K562 (cell line): ENCODE results near the gene PLD3. TPM values are rescaled to one million over a fixed set of nuclear protein-coding genes. Genes with fewer than 3 reads are reported as not detected.
A peak's percentile ranks its signal among the peaks of the same experiment; 100 is the strongest.

Experiments used
- ATAC-seq: fragments of 200-7000 bp; cut with Tn5 transposase; 3 replicates; pipeline ENCODE4 v1.9.1; 2020; ENCODE audit warnings: moderate library complexity
- Bru-seq: library from RNA; stranded (reverse); fragments of 400-500 nt; gene quantifications from one replicate; lab custom pipeline; 2021; lab: Mats Ljungman, UMichigan
- BruChase-seq, 2 experiments: library from RNA; stranded (reverse); fragments of 400-500 nt; gene quantifications; one replicate each; lab custom pipeline; 2021; lab: Mats Ljungman, UMichigan
- BruUV-seq: library from RNA; stranded (reverse); fragments of 400-500 nt; replicated peaks from 2 replicates; lab custom pipeline; 2021; lab: Mats Ljungman, UMichigan
- CTCF ChIA-PET: fragments of 300-600 bp; formaldehyde crosslinking; extraction: SDS; loops from one replicate; lab custom pipeline; 2021; ENCODE audit warnings: low intra/inter-chr PET ratio; lab: Yijun Ruan, JAX
- POLR2A ChIA-PET: fragments of 300-600, 350-650 bp; sonication (Branson Sonifier 250); formaldehyde crosslinking; extraction: SDS; loops from one replicate; lab custom pipeline; 2021; ENCODE audit warnings: antibody characterized with exemption, inconsistent platforms; lab: Yijun Ruan, JAX
- DNase-seq, 4 experiments: peaks; one replicate each; pipeline versions ENCODE4 v3.0.0 to v3.0.0-alpha.2; 2011 to 2018; ENCODE audit warnings: low spot score in 3 of 4, mixed read lengths in 3 of 4; ENCODE audit errors: extremely low read depth in 1 of 4
- FAIRE-seq: peaks from 2 replicates; lab custom pipeline; 2011; peaks lifted over from hg19 to GRCh38; lab: Jason Lieb, UNC
- H2AFZ ChIP-seq: 2 replicates; pipeline ENCODE4 v1.6.0; 2011; ENCODE audit warnings: low read depth, low read length, control low read depth, inconsistent platforms
- H3K27ac ChIP-seq: fragments of 200-600 bp; 3 replicates; pipeline ENCODE4 v1.8.0; 2011; ENCODE audit warnings: low read depth, mild to moderate bottlenecking, control low read depth, inconsistent platforms, low read length, moderate library complexity, mixed read lengths; ENCODE audit errors: extremely low read depth
- H3K27me3 ChIP-seq, 2 experiments: fragments of 300-600 bp in 1 of 2; 2 replicates in 1 of 2; 3 replicates in 1 of 2; pipeline versions ENCODE4 v1.6.0 to v1.8.0; 2011; ENCODE audit warnings: inconsistent platforms in 2 of 2, low read length in 2 of 2, mild to moderate bottlenecking in 1 of 2, mixed read lengths in 1 of 2, moderate library complexity in 1 of 2; ENCODE audit not compliant: control insufficient read depth in 2 of 2, insufficient read depth in 2 of 2
- H3K36me3 ChIP-seq: fragments of 300-600 bp; 3 replicates; pipeline ENCODE4 v1.8.0; 2011; ENCODE audit warnings: mild to moderate bottlenecking, low read length, inconsistent platforms; ENCODE audit not compliant: control insufficient read depth, insufficient read depth
- H3K4me1 ChIP-seq, 2 experiments: fragments of 200-600 bp in 1 of 2; replicated peaks in 1 of 2; 2 replicates in 1 of 2; 3 replicates in 1 of 2; pipeline versions ENCODE4 v1.5.1 to v1.8.0; 2011; ENCODE audit warnings: inconsistent platforms in 2 of 2, low read length in 2 of 2, mild to moderate bottlenecking in 1 of 2, mixed read lengths in 1 of 2, moderate library complexity in 1 of 2; ENCODE audit not compliant: control insufficient read depth in 2 of 2, insufficient read depth in 2 of 2
- H3K4me2 ChIP-seq: 2 replicates; pipeline ENCODE4 v1.6.1; 2011; ENCODE audit warnings: low read length, control low read depth, inconsistent platforms, mixed read lengths; ENCODE audit not compliant: insufficient read depth
- H3K4me3 ChIP-seq: fragments of 200-600 bp; sonication (generic), shearing (Covaris generic); 2 replicates; pipeline ENCODE4 v1.5.1; 2016; ENCODE audit warnings: control low read depth, inconsistent platforms
- H3K79me2 ChIP-seq: fragments of 200-600 bp; 3 replicates; pipeline ENCODE4 v1.8.0; 2011; ENCODE audit warnings: low read length, inconsistent platforms; ENCODE audit not compliant: control insufficient read depth, insufficient read depth
- H3K9ac ChIP-seq, 2 experiments: 2 replicates each; pipeline versions ENCODE4 v1.6.0 to v1.6.1; 2011; ENCODE audit warnings: low read depth in 2 of 2, low read length in 2 of 2, control low read depth in 1 of 2, inconsistent platforms in 1 of 2, mild to moderate bottlenecking in 1 of 2, mixed read lengths in 1 of 2; ENCODE audit not compliant: insufficient read depth in 1 of 2
- H3K9me1 ChIP-seq: one replicate; pipeline ENCODE4 v1.6.0; 2011; ENCODE audit warnings: inconsistent platforms, mild to moderate bottlenecking, low read length, moderate library complexity; ENCODE audit not compliant: control insufficient read depth, insufficient read depth
- H3K9me3 ChIP-seq: replicated peaks from 2 replicates; pipeline ENCODE4 v1.5.1; 2011; ENCODE audit warnings: low read depth, low read length, inconsistent platforms; ENCODE audit not compliant: control insufficient read depth, insufficient read depth
- H4K20me1 ChIP-seq: replicated peaks from 2 replicates; pipeline ENCODE4 v1.6.1; 2011; ENCODE audit warnings: low read length, inconsistent platforms, mixed read lengths; ENCODE audit not compliant: control insufficient read depth, insufficient read depth
- CHAMP1 ChIP-seq: fragments of 450-650 bp; IDR thresholded peaks from 2 replicates; pipeline ENCODE4 v1.6.1; 2016; ENCODE audit warnings: mild to moderate bottlenecking
- LEF1 ChIP-seq: fragments of 450-650 bp; IDR thresholded peaks from 2 replicates; pipeline ENCODE4 v1.6.1; 2016; ENCODE audit warnings: mild to moderate bottlenecking
- NCOA1 ChIP-seq: fragments of 450-650 bp; IDR thresholded peaks from 2 replicates; pipeline ENCODE4 v1.6.1; 2016; ENCODE audit warnings: low read depth
- PKNOX1 ChIP-seq: fragments of 450-650 bp; IDR thresholded peaks from 2 replicates; pipeline ENCODE4 v1.6.1; 2016
- ZBTB2 ChIP-seq: fragments of 450-650 bp; IDR thresholded peaks from 2 replicates; pipeline ENCODE4 v1.6.1; 2016; ENCODE audit warnings: antibody characterized with exemption
- ZNF75A ChIP-seq: fragments of 450-650 bp; formaldehyde crosslinking; IDR thresholded peaks from 2 replicates; pipeline ENCODE4 v1.4.0; 2020; ENCODE audit warnings: mild to moderate bottlenecking
- WGBS: fragments of 100-300 bp; shearing (Covaris generic); methylation state at CpG from one replicate; pipeline ENCODE4 v1.1.6; 2016; ENCODE audit warnings: low coverage, mixed read lengths; ENCODE audit not compliant: insufficient coverage; ENCODE audit errors: missing lambda C conversion rate; 5-methylcytosine and 5-hydroxymethylcytosine counted together
- in situ Hi-C: fragments of 300-500 bp; cut with MboI; formaldehyde crosslinking; loops from 4 replicates; pipeline ENCODE4 v1.15.0; 2018; ENCODE audit warnings: inconsistent platforms, mixed read lengths
- intact Hi-C: fragments of 100-400 bp; cut with micrococcal nuclease; formaldehyde crosslinking; loops from 2 replicates; pipeline ENCODE4 v1.14.2; 2022
- long read RNA-seq, 3 experiments: library from polyadenylated mRNA in 2 of 3; library from RNA in 1 of 3; unstranded in 2 of 3; stranded (forward) in 1 of 3; transcript quantifications; one replicate each; pipeline ENCODE4 v2.0.0, GENCODE V29; 2019 to 2022
- polyA minus RNA-seq, 3 experiments: library from RNA; depleted of rRNA, polyadenylated mRNA; stranded (reverse); fragments of >200 nt; gene quantifications; 2 replicates each; pipeline ENCODE4 v1.2.3, GENCODE V29; 2011
- polyA plus RNA-seq, 8 experiments: library from polyadenylated mRNA; depleted of rRNA in 4 of 8; stranded (reverse) in 5 of 8; unstranded in 3 of 8; fragments of >200 nt; fragmentation: Nextera tagmentation in 2 of 8; fragmentation: Illumina TruSeq in 1 of 8; extraction: Ambion mirVana in 2 of 8; extraction: Trizol in 1 of 8; gene quantifications; 2 replicates each; pipeline versions ENCODE4 v1.2.1 to v1.2.3, GENCODE V29; 2011 to 2014; ENCODE audit warnings: inconsistent platforms in 1 of 8, missing spikeins in 1 of 8
- total RNA-seq, 7 experiments: library from RNA; depleted of rRNA in 6 of 7; stranded (reverse); fragments of >200 nt in 6 of 7; fragmentation: Illumina TruSeq in 2 of 7; extraction: Trizol in 2 of 7; gene quantifications; 2 replicates each; pipeline versions ENCODE4 v1.2.1 to v1.2.3, GENCODE V29; 2011 to 2021; ENCODE audit warnings: low replicate concordance in 1 of 7
- TF ChIP-seq, protein P1 (sequence below): fragments of 250-450 bp; sonication (Bioruptor Pico); IDR thresholded peaks from 2 replicates; pipeline ENCODE4 v1.4.0; 2020

The PLD3 gene, protein sequence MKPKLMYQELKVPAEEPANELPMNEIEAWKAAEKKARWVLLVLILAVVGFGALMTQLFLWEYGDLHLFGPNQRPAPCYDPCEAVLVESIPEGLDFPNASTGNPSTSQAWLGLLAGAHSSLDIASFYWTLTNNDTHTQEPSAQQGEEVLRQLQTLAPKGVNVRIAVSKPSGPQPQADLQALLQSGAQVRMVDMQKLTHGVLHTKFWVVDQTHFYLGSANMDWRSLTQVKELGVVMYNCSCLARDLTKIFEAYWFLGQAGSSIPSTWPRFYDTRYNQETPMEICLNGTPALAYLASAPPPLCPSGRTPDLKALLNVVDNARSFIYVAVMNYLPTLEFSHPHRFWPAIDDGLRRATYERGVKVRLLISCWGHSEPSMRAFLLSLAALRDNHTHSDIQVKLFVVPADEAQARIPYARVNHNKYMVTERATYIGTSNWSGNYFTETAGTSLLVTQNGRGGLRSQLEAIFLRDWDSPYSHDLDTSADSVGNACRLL
- total RNA-seq (2011; cell fraction: chromatin; rRNA removed; ENCODE audit: low replicate concordance), result 107 and 382 TPM in 2 replicates
- 428 and 489 TPM in 2 replicates for total RNA-seq (2011; cell fraction: nucleolus; rRNA removed)
- 273 and 275 TPM in 2 replicates for total RNA-seq (2011; cell fraction: nucleoplasm; rRNA removed)
- total RNA-seq (2014; rRNA removed), result 112 and 167 TPM in 2 replicates
- total RNA-seq (2014; rRNA removed; fragmentation: Illumina TruSeq; extraction: Trizol), result 25.6 and 32.7 TPM in 2 replicates
- total RNA-seq (2015; rRNA removed; fragmentation: Illumina TruSeq; extraction: Trizol), result 63.5 and 72.9 TPM in 2 replicates
- total RNA-seq (2021), result 121 and 128 TPM in 2 replicates
- polyA plus RNA-seq (2011; rRNA removed), result 72.7 and 167 TPM in 2 replicates
- polyA plus RNA-seq (2011; cell fraction: cytosol; rRNA removed), result 103 and 259 TPM in 2 replicates
- 92.2 and 141 TPM in 2 replicates for polyA plus RNA-seq (2011; cell fraction: nucleus; rRNA removed)
- 172 and 394 TPM in 2 replicates for polyA plus RNA-seq (2012)
- polyA plus RNA-seq (2014; fragmentation: Illumina TruSeq; extraction: Trizol), result 79.3 and 129 TPM in 2 replicates
- polyA plus RNA-seq (2014; fragmentation: Nextera tagmentation; extraction: Ambion mirVana), result 1 to 10 TPM; 2.3 to 5.8 TPM
- polyA plus RNA-seq (2014; rRNA removed), result 81.6 and 91.2 TPM in 2 replicates
- 36.8 and 45.4 TPM in 2 replicates for polyA minus RNA-seq (2011; rRNA and poly(A)+ RNA removed)
- polyA minus RNA-seq (2011; cell fraction: cytosol; rRNA and poly(A)+ RNA removed), result 168 and 196 TPM in 2 replicates
- polyA minus RNA-seq (2011; cell fraction: nucleus; rRNA and poly(A)+ RNA removed), result 38.8 and 46.8 TPM in 2 replicates
- percentile 71 among the genes with signal in this experiment for Bru-seq, nascent RNA
- BruChase-seq, experiment 1, labeled RNA remaining after a 2-hour chase, result percentile 69 among the genes with signal in this experiment
- percentile 72 among the genes with signal in this experiment for BruChase-seq, experiment 2, labeled RNA remaining after a 6-hour chase
- long read RNA-seq, experiment 1, transcript PLD3-213 (3 exons, 750 nt), result major isoform, 45 of 190 reads
- long read RNA-seq, experiment 1, partial matches to known transcripts, result 122 of 190 reads
- long read RNA-seq, experiment 1, other reads (novel, unspliced or antisense), result 22 of 190 reads
- long read RNA-seq, experiment 2, partial matches to known transcripts, result 99 of 163 reads
- long read RNA-seq, experiment 2, other reads (novel, unspliced or antisense), result 56 of 163 reads
- long read RNA-seq, experiment 3, partial matches to known transcripts, result 78 of 109 reads
- long read RNA-seq, experiment 3, other reads (novel, unspliced or antisense), result 28 of 109 reads

GRCh38 chr19:40348125-40348913, at the start of gene PLD3, which contains the start of gene C19orf47:
Gene PLD3, plus strand, starts transcription at chr19:40348695. Its CDS starts 17,789 bp downstream, at chr19:40366484.
Gene C19orf47, minus strand, starts transcription at chr19:40348397. Its CDS starts 6,540 bp downstream, at chr19:40341857.
- FAIRE-seq (peak; percentile 98), ATAC-seq (peak; percentile 99), DNase-seq (peak; percentile 100)
- intact Hi-C loops (loop anchor here (5.0 kb wide), 1 partner anchor 94 kb away; the partner anchor contains the start of gene SERTAD3), in situ Hi-C loops (no loop called here)
- ChIA-PET CTCF (no interaction called here), POLR2A (interaction anchor here (0.7 to 1.5 kb wide), 7 partner anchors 13 to 94 kb away, joined by 3 to 5 read pairs (median 3); partner anchors contain the start of gene AKT2)
- H3K4me3 ChIP-seq, result peak within 1 kb of the TSS; percentile 70
- no TSS peak for BruUV-seq
- no peaks in the 10 kb centered on the region; the same call in 1 of the 2 replicates for H4K20me1 ChIP-seq
- H2AFZ ChIP-seq, result peak within 1 kb of the TSS; percentile 92
- H3K79me2 ChIP-seq, result peaks cover 40% of the 10 kb centered on the region
- H3K9me3 ChIP-seq, result no peaks in the 10 kb centered on the region
- peak within 1 kb of the TSS; percentile 99 for H3K4me2 ChIP-seq
- no peaks in the 10 kb centered on the region for H3K9me1 ChIP-seq
- peak within 1 kb of the TSS; percentile 87 to 93 for H3K9ac ChIP-seq
- H3K36me3 ChIP-seq, result peaks cover 17% of the 10 kb centered on the region; the same call in 2 of the 3 replicates
- H3K4me1 ChIP-seq, result peaks cover 7 to 9% of the 10 kb centered on the region in 2 experiments; a peak in 3 of 5 replicates
- 1% methylated on average over 45 of the region's 77 CpGs for WGBS
- no peaks in the 10 kb centered on the region for H3K27me3 ChIP-seq
- H3K27ac ChIP-seq, result peak within 1 kb of the TSS; percentile 79
- peak; percentile 72; the same call in 1 of the 2 replicates for TF ChIP-seq LEF1
- TF ChIP-seq, protein P1, sequence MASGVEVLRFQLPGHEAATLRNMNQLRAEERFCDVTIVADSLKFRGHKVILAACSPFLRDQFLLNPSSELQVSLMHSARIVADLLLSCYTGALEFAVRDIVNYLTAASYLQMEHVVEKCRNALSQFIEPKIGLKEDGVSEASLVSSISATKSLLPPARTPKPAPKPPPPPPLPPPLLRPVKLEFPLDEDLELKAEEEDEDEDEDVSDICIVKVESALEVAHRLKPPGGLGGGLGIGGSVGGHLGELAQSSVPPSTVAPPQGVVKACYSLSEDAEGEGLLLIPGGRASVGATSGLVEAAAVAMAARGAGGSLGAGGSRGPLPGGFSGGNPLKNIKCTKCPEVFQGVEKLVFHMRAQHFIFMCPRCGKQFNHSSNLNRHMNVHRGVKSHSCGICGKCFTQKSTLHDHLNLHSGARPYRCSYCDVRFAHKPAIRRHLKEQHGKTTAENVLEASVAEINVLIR (CRISPR knock-in tag), result peak; percentile 59; the same call in 1 of the 2 replicates
- no peak for TF ChIP-seq ZNF75A (CRISPR knock-in tag)
- TF ChIP-seq NCOA1, result no peak
- peak; percentile 94 for TF ChIP-seq ZBTB2
- TF ChIP-seq PKNOX1, result peak; percentile 65
- no peak for TF ChIP-seq CHAMP1
